GM18861 (cell line): ENCODE data around the gene DOCK10.

Source experiments
- ATAC-seq: cut with Tn5 transposase; IDR thresholded peaks from one replicate; pipeline ENCODE4 v1.9.1; 2021; ENCODE audit not compliant: unreplicated experiment

Gene DOCK10

DNA sequence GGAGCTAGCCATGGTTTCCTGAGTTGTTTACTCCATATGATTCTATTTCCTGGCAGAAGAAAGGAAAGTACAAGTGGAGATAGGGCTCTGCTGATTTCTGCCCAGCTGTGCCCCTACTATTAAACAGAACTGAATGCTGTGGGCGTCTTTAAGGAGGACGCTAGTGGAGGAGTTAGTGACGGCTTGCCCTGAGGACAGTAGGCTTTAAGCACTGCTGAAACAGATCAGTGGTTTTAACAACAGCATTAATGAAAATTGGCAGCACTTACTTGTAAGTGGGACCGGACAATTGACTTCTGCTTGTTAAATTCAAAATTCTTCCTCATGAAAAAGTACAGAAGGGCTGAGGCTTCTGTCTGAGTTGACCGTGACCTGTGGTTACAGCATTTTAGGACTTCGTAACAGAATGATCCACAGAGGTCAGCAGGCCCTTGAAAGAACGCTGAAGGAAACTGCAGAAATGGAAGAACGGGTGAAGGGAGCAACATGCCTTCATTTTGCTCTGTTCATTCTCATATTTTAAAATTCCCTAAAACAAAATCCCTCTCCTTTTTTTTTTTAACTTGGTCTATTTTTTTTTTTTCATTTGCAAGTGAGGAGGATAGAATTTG, 245.5 kb downstream of the DOCK10 start:
- no peak for ATAC-seq

GRCh38 chr2:224793946-224794345, 248.3 kb downstream of the DOCK10 start:
- no peak for ATAC-seq

DNA sequence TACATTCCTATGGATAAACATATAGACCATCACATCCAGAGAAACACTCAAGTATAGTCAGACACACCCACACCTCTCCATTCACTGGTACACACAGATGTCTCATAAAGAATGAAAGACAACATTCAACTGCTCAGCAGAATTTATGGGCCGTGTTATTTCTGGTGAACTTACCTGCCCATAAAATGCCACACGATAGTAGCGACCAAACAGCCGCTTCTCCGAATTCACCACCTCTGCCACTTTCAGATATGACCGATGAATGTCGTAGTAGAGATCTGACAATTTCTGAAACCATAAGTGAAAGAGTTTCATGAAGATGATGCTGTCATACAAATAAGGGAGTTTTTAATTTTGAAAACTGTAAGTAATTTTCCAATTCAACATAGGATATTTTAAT, 255.4 kb downstream of the DOCK10 start:
- no peak for ATAC-seq

DNA sequence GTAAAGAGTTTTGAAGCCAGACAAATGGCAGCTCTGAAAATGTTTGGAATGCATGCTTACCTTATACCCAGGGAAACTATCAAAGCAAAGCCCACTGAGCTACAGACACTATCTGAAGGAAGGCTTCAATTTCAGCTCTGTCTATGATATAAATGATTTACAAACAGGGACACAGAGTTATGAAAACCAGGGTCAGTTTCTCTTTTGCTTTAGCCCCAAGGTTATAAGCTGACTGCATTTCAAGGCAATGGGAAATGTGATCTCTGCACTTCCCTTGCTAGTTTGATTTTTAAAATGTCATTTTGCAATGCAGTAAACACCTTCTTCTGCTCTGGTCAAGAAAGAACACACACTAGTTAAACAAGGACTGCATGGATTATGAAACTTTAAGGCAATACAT, 260.9 kb downstream of the DOCK10 start:
- peak; percentile 74 for ATAC-seq

- no peak for ATAC-seq
Observed at GRCh38 chr2:224780823-224781222, 261.4 kb downstream of the DOCK10 start.

DNA sequence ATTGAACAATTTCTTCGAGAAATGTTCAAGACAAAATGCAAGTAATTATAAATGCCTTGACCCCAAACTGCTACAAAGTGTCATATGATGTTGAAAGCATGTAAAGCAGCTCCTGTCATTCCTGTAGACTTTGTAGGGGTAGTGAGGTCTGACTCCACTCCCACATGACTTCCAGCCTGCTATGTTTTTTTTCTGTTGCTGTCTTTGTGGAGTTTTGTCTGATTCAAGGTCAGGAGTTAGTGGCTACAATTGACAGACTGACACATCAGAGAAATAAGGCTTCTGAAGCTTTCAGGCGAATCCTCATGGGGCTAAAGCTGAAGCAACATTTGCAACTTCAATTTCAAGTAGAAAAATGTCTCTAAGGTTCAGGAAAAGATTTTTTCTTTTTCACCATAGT, 262.2 kb downstream of the DOCK10 start:
- ATAC-seq, result no peak

DNA sequence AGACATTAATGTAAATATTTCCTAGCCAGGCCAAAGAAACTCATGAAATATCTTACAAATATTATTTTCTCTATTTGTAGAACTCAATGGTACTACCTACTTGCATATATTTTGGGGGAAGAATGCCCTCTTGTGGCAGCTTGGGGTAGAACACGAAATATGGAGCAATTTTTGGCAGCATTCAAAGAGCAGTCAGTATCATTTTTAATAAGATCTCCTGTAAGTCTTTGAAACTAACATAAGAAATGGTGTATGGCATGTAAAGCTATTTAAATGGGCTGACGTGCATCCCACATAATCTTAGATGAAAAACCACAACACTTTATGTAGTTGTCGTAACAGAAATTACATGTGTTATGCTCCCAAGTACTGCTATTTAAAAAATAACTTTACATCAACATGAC, 263.8 kb downstream of the DOCK10 start:
- no peak for ATAC-seq

DNA sequence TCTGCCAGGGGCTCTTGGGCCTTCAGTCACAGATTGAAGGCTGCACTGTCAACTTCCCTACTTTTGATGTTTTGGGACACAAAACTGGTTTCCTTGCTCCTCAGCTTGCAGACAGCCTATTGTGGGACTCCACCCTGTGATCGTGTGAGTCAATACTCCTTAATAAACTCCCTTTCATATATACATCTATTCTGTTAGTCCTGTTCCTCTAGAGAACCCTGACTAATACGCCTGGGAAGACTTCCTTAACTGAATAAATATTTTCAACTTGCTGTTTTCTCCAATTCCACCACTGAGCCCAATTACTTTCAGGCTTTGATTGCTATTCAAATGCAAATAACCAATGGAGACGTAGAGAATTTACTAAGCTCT, 264.7 kb downstream of the DOCK10 start:
- ATAC-seq, result no peak

DNA sequence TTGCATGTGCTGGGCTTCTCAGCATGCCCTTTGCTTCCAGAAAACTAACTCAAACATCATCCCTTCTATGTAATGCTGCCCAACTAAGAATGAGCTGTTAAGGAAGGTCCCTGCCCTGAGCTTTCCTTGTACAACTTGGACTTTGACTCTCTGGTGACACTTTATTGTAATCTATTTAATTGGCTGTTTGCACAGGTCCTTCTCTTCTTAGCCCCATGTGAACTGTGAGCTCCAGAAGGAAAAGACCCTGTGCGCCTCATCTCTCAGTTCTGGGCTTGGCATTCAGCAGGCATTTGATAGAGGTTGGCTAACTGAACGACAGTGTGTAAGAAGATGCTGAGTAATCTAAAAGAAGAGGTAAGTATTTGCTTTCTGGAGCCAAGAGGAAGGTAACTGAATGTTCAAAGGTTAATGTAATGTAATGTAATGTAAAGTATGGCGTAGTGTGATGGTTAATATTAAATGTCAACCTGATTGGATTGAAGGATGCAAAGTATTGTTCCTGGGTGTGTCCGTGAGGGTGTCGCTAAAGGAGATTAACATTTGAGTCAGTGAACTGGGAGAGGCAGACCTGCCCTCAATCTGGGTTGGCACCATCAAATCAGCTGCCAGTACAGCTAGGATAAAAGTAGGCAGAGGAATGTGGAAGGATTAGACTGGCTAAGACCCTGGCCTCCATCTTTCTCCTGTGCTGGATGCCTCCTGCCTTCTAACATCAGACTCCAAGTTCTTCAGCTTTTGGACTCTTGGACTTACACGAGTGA, 265.3 kb downstream of the DOCK10 start:
- no peak for ATAC-seq

GRCh38 chr2:224775647-224776046, 266.6 kb downstream of the DOCK10 start:
- ATAC-seq, result no peak

- ATAC-seq, result no peak
Observed at GRCh38 chr2:224774735-224775134, 267.5 kb downstream of the DOCK10 start.

GRCh38 chr2:224772494-224772893, 269.8 kb downstream of the DOCK10 start:
- no peak for ATAC-seq

DNA sequence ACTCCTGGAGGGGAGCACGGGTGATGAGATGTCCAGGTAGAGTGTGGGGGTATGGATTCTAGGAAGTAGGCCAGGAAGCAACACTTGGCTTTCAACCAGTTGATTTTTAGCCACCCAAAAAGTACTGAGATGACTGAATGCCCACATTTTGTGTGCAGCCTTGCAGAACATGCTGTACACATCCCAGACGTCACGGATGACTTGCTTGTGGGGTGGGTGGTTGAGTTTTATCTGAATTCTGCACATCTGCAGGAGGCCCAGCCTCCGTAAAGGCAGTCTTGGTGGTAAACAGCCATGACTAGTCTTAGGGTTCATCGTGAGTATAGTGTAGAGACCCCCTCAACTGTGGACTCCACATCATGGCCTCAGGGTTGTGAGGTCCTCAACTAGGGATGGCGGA, 272.8 kb downstream of the DOCK10 start:
- no peak for ATAC-seq

GRCh38 chr2:224764565-224765236, 277.6 kb downstream of the DOCK10 start:
- ATAC-seq, result peak; percentile 58

DNA sequence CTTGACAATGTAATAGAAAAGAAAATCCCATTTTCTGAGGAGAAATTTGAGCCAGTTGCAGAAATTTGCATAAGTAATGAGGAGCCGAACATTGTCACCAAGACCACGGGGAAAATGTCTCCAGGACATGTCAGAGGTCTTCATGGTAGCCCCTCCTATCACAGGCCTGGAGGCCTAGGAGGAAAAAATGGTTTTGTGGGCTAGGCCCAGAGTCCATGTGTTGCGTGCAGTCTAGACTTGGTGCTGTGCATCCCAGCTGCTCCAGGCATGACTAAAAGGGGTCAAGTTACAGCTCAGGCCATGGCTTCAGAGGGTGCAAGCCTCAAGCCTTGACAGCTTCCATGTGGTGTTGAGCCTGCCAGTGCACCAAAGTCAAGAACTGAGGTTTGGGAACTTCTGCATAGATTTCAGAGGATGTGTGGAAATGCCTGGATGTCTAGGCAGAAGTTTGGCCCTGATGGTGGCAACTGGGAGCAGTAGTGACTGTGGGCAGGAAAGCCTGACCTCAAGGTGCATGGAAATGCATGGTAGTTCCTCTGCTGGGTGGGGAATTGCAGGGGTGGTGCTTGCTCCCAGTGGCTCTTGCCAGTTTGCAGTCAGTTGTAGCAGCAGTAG, 284.2 kb downstream of the DOCK10 start:
- no peak for ATAC-seq

GRCh38 chr2:224753743-224754540, 288.3 kb downstream of the DOCK10 start:
- ATAC-seq, result no peak

- ATAC-seq, result peak; percentile 42
Observed at GRCh38 chr2:224751996-224752698, 290.1 kb downstream of the DOCK10 start.

GRCh38 chr2:224749136-224749535, 293.1 kb downstream of the DOCK10 start:
- no peak for ATAC-seq

GRCh38 chr2:224747765-224748164, 294.5 kb downstream of the DOCK10 start:
- no peak for ATAC-seq

GRCh38 chr2:224736227-224736626, 306.0 kb downstream of the DOCK10 start:
- no peak for ATAC-seq
